Loucy (cell line): Measurements from ENCODE around the gene NHP2.

Experiments used
- H2AFZ ChIP-seq: fragments of 200-600 bp; sonication (generic); 2 replicates; pipeline ENCODE4 v1.6.0; 2016; ENCODE audit warnings: antibody characterized with exemption, mild to moderate bottlenecking, low read length, moderate library complexity
- H3F3A ChIP-seq: fragments of 200-600 bp; 2 replicates; pipeline ENCODE4 v1.6.0; 2016; ENCODE audit warnings: antibody characterized with exemption, low read depth, mild to moderate bottlenecking
- H3K27me3 ChIP-seq: fragments of 200-600 bp; sonication (generic); 2 replicates; pipeline ENCODE4 v1.6.1; 2014; ENCODE audit warnings: low read length, mild to moderate bottlenecking; ENCODE audit not compliant: insufficient read depth, poor library complexity, severe bottlenecking
- H3K36me3 ChIP-seq: fragments of 200-600 bp; sonication (generic); 2 replicates; pipeline ENCODE4 v1.6.1; 2016; ENCODE audit warnings: low read length; ENCODE audit not compliant: insufficient read depth
- H3K4me1 ChIP-seq: fragments of 200-600 bp; sonication (generic); 2 replicates; pipeline ENCODE4 v1.5.1; 2014; ENCODE audit warnings: low read length, mild to moderate bottlenecking; ENCODE audit not compliant: insufficient read depth, poor library complexity, severe bottlenecking
- H3K4me2 ChIP-seq: fragments of 200-600 bp; sonication (generic); 2 replicates; pipeline ENCODE4 v1.6.0; 2014; ENCODE audit warnings: antibody characterized with exemption, low read length, low read depth, mild to moderate bottlenecking; ENCODE audit not compliant: poor library complexity, severe bottlenecking
- H3K4me3 ChIP-seq: fragments of 200-600 bp; sonication (generic); 2 replicates; pipeline ENCODE4 v1.5.1; 2014; ENCODE audit warnings: low read length, mild to moderate bottlenecking, mixed read lengths; ENCODE audit not compliant: poor library complexity, severe bottlenecking
- H3K79me2 ChIP-seq: fragments of 200-600 bp; sonication (generic); 2 replicates; pipeline ENCODE4 v1.6.1; 2014; ENCODE audit warnings: low read length; ENCODE audit not compliant: insufficient read depth
- H3K9ac ChIP-seq: fragments of 200-600 bp; sonication (generic); 2 replicates; pipeline ENCODE4 v1.6.0; 2014; ENCODE audit warnings: mild to moderate bottlenecking, low read depth, low read length, moderate library complexity; ENCODE audit not compliant: poor library complexity, severe bottlenecking
- H3K9me2 ChIP-seq: fragments of 200-600 bp; sonication (generic); replicated peaks from 2 replicates; pipeline ENCODE4 v1.6.1; 2016; ENCODE audit warnings: low read depth, low read length, mixed read lengths
- H3K9me3 ChIP-seq: fragments of 200-600 bp; sonication (generic); 2 replicates; pipeline ENCODE4 v1.6.1; 2014; ENCODE audit warnings: mild to moderate bottlenecking, antibody characterized with exemption, low read length, low read depth; ENCODE audit not compliant: insufficient read depth
- H4K20me1 ChIP-seq: fragments of 200-600 bp; sonication (generic); 2 replicates; pipeline ENCODE4 v1.6.0; 2014; ENCODE audit warnings: antibody characterized with exemption, low read length, mild to moderate bottlenecking; ENCODE audit not compliant: insufficient read depth, poor library complexity, severe bottlenecking
- CTCF ChIP-seq: fragments of 200-600 bp; sonication (generic); conservative IDR thresholded peaks from 2 replicates; pipeline ENCODE4 v1.5.1; 2014; ENCODE audit warnings: mild to moderate bottlenecking, antibody characterized with exemption, low read length
- EZH2phosphoT487 ChIP-seq: fragments of 200-600 bp; IDR thresholded peaks from 2 replicates; pipeline ENCODE4 v1.6.1; 2018; ENCODE audit warnings: antibody characterized with exemption, mild to moderate bottlenecking, moderate library complexity, borderline replicate concordance

NHP2 gene

DNA sequence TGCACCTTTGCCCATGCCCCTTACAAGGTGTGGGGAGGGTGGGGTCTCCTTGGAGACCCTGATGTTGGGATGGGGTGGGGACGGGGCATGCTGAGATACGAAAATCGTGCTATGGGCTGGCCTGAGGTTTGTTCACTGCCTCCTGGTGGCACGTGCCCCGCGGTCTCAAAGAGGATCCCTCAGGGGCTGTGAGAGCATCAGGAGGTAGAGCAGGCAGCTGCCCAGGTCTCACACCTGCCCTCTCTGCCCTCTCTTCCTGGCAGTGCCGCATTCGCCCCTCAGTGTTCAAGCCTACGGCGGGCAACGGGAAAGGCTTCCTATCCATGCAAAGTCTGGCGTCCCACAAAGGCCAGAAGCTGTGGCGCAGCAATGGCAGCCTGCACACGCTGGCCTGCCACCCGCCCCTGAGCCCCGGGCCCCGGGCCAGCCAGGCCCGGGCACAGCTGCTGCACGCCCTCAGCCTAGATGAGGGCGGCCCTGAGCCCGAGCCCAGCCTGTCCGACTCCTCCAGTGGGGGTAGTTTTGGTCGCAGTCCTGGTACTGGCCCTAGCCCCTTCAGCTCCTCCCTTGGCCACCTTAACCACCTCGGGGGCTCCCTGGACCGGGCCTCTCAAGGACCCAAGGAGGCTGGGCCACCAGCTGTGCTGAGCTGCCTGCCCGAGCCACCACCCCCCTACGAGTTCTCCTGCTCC is 33.6 kb downstream of the NHP2 start:
- peaks cover 20% of the 10 kb centered on the region for H3K4me1 ChIP-seq
- no peaks in the 10 kb centered on the region for H3K9me3 ChIP-seq
- H2AFZ ChIP-seq, result no peak overlapping the region
- H3K9ac ChIP-seq, result no peak overlapping the region
- H3K9me2 ChIP-seq, result no peaks in the 10 kb centered on the region
- H3K27me3 ChIP-seq, result no peaks in the 10 kb centered on the region
- H3K79me2 ChIP-seq, result peaks cover 48% of the 10 kb centered on the region; the same call in 1 of the 2 replicates
- no peak overlapping the region for H3K4me2 ChIP-seq
- no peaks in the 10 kb centered on the region for H4K20me1 ChIP-seq
- no peak overlapping the region for H3K4me3 ChIP-seq
- TF ChIP-seq EZH2phosphoT487, result no peak
- TF ChIP-seq CTCF, result no peak
- no peaks in the 10 kb centered on the region for H3F3A ChIP-seq
- peaks cover 6% of the 10 kb centered on the region; the same call in 1 of the 2 replicates for H3K36me3 ChIP-seq

DNA sequence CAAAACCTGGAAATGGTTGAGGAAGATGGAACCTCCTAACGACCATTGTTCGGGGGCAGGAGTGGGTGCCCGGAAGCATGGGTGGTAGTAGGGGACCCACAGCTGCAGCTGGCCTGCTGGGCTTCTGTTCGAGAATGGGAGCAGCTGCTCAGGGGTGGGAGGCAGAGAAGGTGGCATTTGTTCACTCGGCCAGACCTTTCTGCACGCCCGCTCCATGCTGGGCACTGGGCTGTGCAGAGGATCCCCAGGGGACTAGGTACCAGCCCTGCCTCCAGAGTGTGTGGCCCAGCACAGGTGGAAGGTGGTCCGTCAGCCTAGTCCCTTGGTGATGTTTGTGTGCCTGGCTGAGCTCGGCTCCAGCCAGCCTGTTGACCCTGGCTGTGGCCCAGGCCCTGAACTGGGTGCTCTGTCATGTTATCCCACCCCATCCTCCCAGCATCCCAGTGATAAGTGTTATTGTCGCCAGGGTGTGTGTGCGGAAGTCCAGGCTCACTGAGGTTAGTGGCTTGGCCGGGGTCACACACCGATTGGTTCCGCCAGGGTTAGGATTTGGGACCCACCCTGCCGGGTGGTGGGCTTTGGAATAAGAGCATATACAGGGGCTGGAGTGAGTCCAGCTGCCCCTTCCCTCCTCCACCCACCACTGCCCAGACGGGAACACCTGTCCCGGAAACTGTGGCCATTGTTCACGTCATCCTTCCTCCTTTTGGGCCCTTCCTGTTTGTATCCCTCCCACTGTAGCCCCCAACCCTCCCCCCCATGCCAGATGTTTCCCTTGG is 35.6 kb downstream of the NHP2 start:
- Histone ChIP-seq H3K9ac (no peak overlapping the region), H2AFZ (no peak overlapping the region), H3K9me3 (no peaks in the 10 kb centered on the region), H3K36me3 (peaks cover 6% of the 10 kb centered on the region; the same call in 1 of the 2 replicates), H3F3A (no peaks in the 10 kb centered on the region), H3K4me1 (peaks cover 20% of the 10 kb centered on the region), H4K20me1 (no peaks in the 10 kb centered on the region), H3K9me2 (no peaks in the 10 kb centered on the region), H3K4me3 (peak overlapping the region; percentile 80), H3K79me2 (peaks cover 58% of the 10 kb centered on the region; the same call in 1 of the 2 replicates), H3K4me2 (peak overlapping the region; percentile 93), H3K27me3 (no peaks in the 10 kb centered on the region)
- TF ChIP-seq CTCF, result no peak

DNA sequence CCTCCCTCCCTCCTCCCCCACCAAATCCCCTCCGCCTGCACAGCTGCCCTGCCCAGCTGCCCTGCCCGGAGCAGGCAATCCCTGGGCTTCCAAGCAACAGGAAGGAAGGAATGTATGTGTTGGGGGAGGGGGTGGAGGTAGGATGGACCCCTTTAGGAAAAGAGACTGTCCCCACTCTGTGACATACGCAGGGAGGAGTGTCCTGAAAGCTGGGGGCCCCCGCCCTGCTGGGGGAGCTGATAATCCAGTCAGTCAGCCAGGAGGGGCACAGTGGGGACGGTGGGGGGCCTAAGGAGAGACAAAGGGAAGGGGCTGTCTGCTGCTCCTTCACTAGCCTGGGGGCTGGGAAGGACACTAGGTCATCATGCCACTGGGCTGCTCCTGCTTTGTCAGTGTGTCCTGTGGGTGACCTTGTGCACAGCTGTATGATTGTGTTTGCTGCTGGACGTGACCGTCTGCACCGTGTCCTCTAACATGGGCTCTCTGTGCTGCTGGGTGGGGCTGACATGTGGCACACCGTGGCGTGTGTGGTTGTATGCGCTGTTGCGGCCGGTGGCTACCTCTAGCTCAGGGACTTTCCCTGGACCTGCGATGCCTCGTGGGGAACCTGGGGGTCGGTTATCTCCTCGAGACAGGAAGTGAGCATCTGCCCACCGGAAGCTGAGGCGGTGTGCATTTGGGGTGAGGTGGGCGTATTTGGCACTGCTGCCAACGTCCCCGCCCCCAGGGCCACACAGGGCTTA is 37.4 kb downstream of the NHP2 start:
- Histone ChIP-seq H3K4me2 (peak overlapping the region; percentile 93), H3K9ac (peak overlapping the region; percentile 73), H2AFZ (no peak overlapping the region), H3K9me3 (no peaks in the 10 kb centered on the region), H3K4me1 (peaks cover 20% of the 10 kb centered on the region), H3K79me2 (peaks cover 58% of the 10 kb centered on the region; the same call in 1 of the 2 replicates), H3K27me3 (no peaks in the 10 kb centered on the region), H3K4me3 (peak overlapping the region; percentile 80), H4K20me1 (no peaks in the 10 kb centered on the region), H3F3A (no peaks in the 10 kb centered on the region), H3K9me2 (no peaks in the 10 kb centered on the region), H3K36me3 (peaks cover 3% of the 10 kb centered on the region; the same call in 1 of the 2 replicates)
- TF ChIP-seq CTCF (no peak), EZH2phosphoT487 (no peak)
